ENCODE results near the gene FGG. TPM values are rescaled to one million over a fixed set of nuclear protein-coding genes. Genes with fewer than 3 reads are reported as not detected.
"Not testable (repeated sequence)": the region's sequence is repeated elsewhere in the genome, so short reads cannot be mapped to it uniquely, and the experiment has no call there.

The FGG gene
- total RNA-seq, 1 experiment from 2014 or later, result not detected

GRCh38 chr4:154616287-154616686, 3.8 kb upstream of the FGG start:
- in situ Hi-C loops (cut with HindIII; ENCODE audit: low pct_unique_long_range_greater_than_20kb, low sequenced_read_pairs), result no loop called here
- DNase-seq (ENCODE audit: low read depth), result no peak

- in situ Hi-C loops (cut with HindIII; ENCODE audit: low pct_unique_long_range_greater_than_20kb, low sequenced_read_pairs), result no loop called here
- peak; percentile 35 for DNase-seq (ENCODE audit: low read depth)
Measured at GRCh38 chr4:154615211-154615610, 2.8 kb upstream of the FGG start.

GRCh38 chr4:154614306-154614705, 1.9 kb upstream of the FGG start:
- in situ Hi-C loops (cut with HindIII; ENCODE audit: low pct_unique_long_range_greater_than_20kb, low sequenced_read_pairs), result no loop called here
- DNase-seq (ENCODE audit: low read depth), result no peak

GRCh38 chr4:154611833-154612232, 623 bp downstream of the FGG start:
- in situ Hi-C loops (cut with HindIII; ENCODE audit: low pct_unique_long_range_greater_than_20kb, low sequenced_read_pairs), result no loop called here
- no peak for DNase-seq (ENCODE audit: low read depth)

GRCh38 chr4:154610582-154610981, 1.9 kb downstream of the FGG start:
- no peak for DNase-seq (ENCODE audit: low read depth)
- in situ Hi-C loops (cut with HindIII; ENCODE audit: low pct_unique_long_range_greater_than_20kb, low sequenced_read_pairs), result no loop called here

- in situ Hi-C loops (cut with HindIII; ENCODE audit: low pct_unique_long_range_greater_than_20kb, low sequenced_read_pairs), result no loop called here
- DNase-seq (ENCODE audit: low read depth), result no peak
Measured at GRCh38 chr4:154609532-154609931, 2.9 kb downstream of the FGG start.

GRCh38 chr4:154608361-154609252, 3.8 kb downstream of the FGG start:
- in situ Hi-C loops (cut with HindIII; ENCODE audit: low pct_unique_long_range_greater_than_20kb, low sequenced_read_pairs), result no loop called here

GRCh38 chr4:154606728-154607723, 5.4 kb downstream of the FGG start:
- no peak for DNase-seq (ENCODE audit: low read depth)
- in situ Hi-C loops (cut with HindIII; ENCODE audit: low pct_unique_long_range_greater_than_20kb, low sequenced_read_pairs), result no loop called here

More at GRCh38 chr4:154608361-154609252, 3.8 kb downstream of the FGG start:
- no peak for DNase-seq (ENCODE audit: low read depth)

- no peak for DNase-seq (ENCODE audit: low read depth)
- in situ Hi-C loops (cut with HindIII; ENCODE audit: low pct_unique_long_range_greater_than_20kb, low sequenced_read_pairs), result no loop called here
Measured at GRCh38 chr4:154604696-154605200, 7.7 kb downstream of the FGG start.

- in situ Hi-C loops (cut with HindIII; ENCODE audit: low pct_unique_long_range_greater_than_20kb, low sequenced_read_pairs), result no loop called here
Measured at GRCh38 chr4:154603033-154603943, 9.2 kb downstream of the FGG start.

GRCh38 chr4:154602404-154603020, 9.9 kb downstream of the FGG start:
- in situ Hi-C loops (cut with HindIII; ENCODE audit: low pct_unique_long_range_greater_than_20kb, low sequenced_read_pairs), result no loop called here

More at GRCh38 chr4:154603033-154603943, 9.2 kb downstream of the FGG start:
- DNase-seq (ENCODE audit: low read depth), result no peak

GRCh38 chr4:154597798-154598774, 14.4 kb downstream of the FGG start:
- in situ Hi-C loops (cut with HindIII; ENCODE audit: low pct_unique_long_range_greater_than_20kb, low sequenced_read_pairs), result no loop called here
- no peak for DNase-seq (ENCODE audit: low read depth)

More at GRCh38 chr4:154602404-154603020, 9.9 kb downstream of the FGG start:
- DNase-seq (ENCODE audit: low read depth), result no peak

- DNase-seq (ENCODE audit: low read depth); in situ Hi-C loops (cut with HindIII; ENCODE audit: low pct_unique_long_range_greater_than_20kb, low sequenced_read_pairs): not testable (repeated sequence)
Measured at GRCh38 chr4:154597281-154597680, 15.2 kb downstream of the FGG start.

GRCh38 chr4:154595807-154596206, 16.6 kb downstream of the FGG start:
- DNase-seq (ENCODE audit: low read depth), result peak; percentile 52
- in situ Hi-C loops (cut with HindIII; ENCODE audit: low pct_unique_long_range_greater_than_20kb, low sequenced_read_pairs), result no loop called here

- DNase-seq (ENCODE audit: low read depth); in situ Hi-C loops (cut with HindIII; ENCODE audit: low pct_unique_long_range_greater_than_20kb, low sequenced_read_pairs): not testable (repeated sequence)
Measured at GRCh38 chr4:154594343-154594742, 18.1 kb downstream of the FGG start.

- in situ Hi-C loops (cut with HindIII; ENCODE audit: low pct_unique_long_range_greater_than_20kb, low sequenced_read_pairs), result no loop called here
- DNase-seq (ENCODE audit: low read depth), result no peak
Measured at GRCh38 chr4:154593868-154594267, 18.6 kb downstream of the FGG start.

All from Caki2 (cell line).